NCI-H774 (cell line): ENCODE data around the gene ST7.
A peak's percentile ranks its signal among the peaks of the same experiment; 100 is the strongest.

Experiments
- DNase-seq: peaks from one replicate; lab custom pipeline; 2025; lab: John Stamatoyannopoulos, UW

The ST7 gene

GRCh38 chr7:117157241-117158209 lies 204.2 kb downstream of the ST7 start:
- no peak for DNase-seq

DNA sequence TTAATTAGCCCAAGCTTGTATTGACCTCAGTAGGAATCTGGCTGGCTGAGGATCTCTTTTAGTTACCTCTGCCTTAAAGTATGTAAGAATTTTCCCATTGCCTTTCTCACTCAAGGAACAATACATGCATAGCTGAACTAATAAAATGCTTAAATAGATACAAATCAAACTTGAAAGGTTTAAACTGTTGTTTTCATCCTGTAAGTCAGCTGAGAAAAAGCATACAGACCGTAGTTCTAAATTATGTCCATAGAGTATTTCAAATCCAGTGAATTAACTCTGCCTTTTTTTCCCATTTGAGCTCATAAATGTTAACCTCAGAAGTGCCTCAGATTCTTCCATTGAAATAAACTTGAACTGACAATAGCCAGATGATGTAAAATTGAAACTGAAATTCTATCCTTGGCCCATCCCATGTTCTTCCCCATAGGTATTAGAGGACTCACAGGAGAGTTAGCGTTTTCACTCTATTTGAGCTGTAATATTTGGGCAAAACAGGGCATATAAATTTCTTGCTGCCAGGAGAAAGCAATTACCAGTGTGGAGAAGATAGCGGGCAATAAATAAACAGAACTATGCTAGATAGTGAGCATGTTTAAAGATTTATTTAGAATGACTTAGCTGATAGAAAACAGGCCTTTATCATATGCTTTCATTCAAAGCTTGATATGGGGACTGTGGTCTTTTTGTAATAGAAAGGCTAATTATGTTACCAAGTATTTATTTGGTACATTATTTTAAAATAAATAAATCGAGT lies 205.8 kb downstream of the ST7 start:
- no peak for DNase-seq

GRCh38 chr7:117163101-117163500 lies 209.8 kb downstream of the ST7 start:
- DNase-seq: no peak

DNA sequence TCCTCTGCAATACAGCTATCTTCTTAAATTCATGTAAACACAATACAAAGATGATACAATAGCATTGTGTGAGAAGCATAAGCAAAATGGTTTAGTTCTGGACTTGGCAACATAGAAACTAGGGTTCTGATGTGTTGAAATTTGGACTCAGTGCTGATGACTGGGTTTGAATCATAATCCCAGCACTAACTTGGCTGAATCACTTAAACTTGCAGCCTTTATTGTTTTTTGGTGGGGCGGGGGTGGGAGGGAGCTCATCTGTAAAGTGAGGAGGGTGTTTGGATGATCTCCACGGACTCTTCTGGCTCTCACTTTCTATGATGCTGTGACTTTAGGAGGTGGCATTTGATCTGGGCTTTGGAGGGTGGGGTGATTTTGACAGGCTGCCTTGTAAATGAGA lies 211.3 kb downstream of the ST7 start:
- no peak for DNase-seq

- DNase-seq: no peak
Observed at GRCh38 chr7:117165656-117166055, 212.4 kb downstream of the ST7 start.

DNA sequence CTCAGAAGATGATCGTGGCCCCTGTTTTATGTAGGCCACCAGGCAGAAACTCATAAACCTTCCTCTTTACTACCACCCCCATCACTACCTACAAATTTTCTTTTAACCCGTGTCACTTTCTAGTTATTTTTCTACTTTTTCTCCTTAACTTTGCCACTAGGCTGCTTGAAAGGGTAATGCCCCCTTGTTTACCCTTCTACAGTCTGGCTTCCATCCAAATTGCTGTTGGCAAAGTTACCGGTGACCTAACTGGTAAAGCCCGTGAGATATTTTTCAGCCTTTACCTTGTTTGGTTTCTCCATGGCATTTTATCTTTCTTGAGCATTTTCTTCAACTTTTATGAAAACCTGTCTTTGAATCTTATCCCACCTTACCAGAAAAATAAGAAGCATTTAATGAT lies 216.6 kb downstream of the ST7 start:
- peak; percentile 24 for DNase-seq

DNA sequence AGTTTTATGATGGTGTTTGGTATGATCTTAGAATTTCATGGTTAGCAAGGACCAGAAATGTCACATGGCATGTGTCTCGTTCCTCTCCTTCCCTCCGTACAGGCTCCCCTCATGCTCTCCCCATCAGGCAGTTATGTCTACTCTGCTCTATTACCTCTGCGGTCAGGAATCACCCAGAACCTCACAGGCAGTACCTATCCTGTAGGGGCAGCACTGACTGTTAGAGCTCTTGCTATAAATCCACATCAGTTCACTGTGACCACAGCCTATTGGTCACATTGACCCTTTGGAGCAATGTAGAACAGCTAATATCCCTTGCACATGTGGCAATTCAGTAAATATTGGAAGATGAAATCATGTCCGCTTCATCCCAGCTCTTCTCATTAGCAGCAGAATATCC lies 217.8 kb downstream of the ST7 start:
- no peak for DNase-seq

DNA sequence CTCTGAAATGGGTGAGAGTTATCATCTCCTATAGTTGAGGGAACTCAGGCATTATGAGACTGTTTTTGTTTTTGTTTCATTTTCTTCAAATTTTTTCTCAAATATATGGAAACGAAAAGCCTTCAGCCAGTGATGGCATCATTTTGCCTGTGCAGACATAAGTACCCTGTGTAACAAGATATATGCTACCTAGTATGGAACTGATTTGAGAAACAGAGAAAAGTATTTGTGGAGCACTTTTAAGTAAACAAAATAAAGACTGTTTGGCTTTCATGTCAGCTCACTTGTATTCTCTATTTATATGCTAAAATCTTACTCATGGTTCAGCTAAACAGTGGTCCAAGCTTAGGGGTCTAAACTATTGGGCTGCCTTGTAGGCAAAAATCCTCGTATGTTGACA lies 219.0 kb downstream of the ST7 start:
- no peak for DNase-seq

DNA sequence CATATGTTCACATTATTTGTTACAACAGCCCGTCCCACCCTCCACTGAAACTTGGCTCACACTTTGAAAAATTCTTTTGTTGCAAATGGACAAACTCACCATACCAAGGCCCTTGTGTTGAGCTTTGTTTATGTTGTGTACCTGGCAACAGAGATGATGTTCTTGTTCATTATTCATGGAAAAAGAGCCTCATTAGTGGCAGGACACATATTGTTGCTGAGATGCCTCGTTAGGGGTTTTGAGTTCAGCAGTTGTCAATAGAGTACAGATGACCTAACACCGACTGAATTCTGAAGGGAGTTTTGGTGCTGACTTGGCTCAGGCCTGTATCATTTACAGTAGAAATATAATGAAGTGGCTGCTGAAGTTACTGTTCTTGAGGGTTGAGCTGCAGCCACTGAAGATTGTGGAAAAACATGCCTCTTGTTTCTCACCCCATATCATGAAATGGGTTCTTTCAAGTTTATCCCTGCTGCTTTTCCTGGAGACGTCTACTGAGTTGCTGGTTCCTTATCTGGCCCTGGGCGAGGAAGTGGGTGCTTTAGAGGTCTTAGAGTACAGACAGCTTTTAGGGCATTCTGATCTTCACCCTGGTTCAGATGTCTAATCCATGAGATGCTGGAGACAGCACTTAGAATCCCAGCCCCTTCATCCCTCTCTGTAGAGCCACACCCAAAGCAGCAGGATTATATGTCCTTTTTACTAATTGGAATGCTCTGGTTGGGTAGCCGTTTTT lies 219.9 kb downstream of the ST7 start:
- no peak for DNase-seq

- DNase-seq: no peak
Observed at GRCh38 chr7:117176206-117176605, 222.9 kb downstream of the ST7 start.

GRCh38 chr7:117178600-117178999 lies 225.3 kb downstream of the ST7 start:
- DNase-seq: no peak

GRCh38 chr7:117179701-117180100 lies 226.4 kb downstream of the ST7 start:
- DNase-seq: no peak

DNA sequence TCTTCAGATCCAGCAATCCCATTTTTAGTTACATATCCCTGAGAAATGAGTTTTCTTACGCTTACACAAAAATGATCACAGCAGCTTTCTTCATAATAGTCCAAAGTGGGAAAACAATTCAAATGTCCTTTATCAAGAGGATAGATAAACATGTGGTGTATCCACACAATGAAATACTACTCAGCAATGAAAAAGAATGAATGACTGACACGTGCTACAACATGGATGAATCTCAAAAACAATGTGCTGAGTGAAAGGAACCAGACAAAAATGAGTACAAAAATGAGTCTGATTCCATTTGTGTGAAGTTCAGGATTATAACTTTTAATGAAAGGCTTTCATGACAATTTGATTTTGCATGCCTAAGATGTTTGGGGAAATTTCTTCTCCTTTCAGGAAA lies 230.4 kb downstream of the ST7 start:
- no peak for DNase-seq

DNA sequence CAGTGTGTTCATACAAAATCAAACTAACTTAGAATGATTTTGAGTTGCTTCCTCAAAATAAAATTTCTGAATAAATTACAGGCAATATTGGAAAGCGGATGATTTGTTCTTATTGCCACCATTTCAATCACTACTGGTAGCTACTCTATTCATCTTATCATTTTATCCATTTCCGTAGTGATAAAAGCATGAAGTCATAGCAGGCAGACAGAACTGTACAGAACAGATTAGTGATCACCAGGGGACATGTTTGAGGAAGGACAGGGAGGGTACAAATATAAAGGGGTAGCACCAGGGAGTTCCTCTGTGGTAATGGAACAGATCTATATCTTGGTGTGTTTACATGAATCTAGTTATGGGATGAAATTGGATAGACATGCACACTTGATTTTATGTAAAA lies 231.1 kb downstream of the ST7 start:
- DNase-seq: no peak

- no peak for DNase-seq
Observed at GRCh38 chr7:117185124-117185523, 231.8 kb downstream of the ST7 start.

DNA sequence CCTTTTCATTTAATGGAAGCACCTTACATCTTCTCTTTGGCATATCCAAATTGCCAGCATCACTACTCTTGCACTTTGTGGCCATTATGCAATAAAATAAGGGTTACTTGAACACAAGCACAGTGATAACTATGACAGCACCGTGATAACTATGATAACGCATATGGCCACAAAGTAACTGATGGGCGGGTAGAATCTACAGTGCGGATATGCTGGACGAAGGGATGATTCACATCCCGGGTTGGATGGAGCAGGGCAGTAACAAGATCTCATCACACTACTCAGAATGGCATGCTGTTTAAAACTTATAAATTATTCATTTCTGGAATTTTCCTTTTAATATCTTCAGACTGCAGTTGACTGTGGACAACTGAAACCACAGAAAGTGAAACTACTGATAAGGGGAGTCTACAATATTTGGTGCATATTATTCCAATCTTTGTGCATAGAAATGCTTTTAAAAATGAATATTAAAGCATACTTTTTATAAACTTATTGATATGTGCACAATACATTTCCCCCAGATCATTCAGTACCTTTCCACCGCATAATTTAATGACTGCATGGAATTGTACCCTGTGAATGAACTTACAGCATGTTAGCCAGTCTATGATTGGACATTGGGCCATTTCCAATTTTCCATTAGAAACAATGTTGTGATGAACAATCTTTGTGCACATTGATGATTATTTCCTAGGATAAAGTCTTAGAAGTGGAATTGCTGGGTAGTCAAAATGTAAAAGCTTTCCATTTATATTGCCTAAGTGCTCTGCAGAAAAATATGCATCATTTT lies 233.1 kb downstream of the ST7 start:
- DNase-seq: no peak

GRCh38 chr7:117188376-117188775 lies 235.1 kb downstream of the ST7 start:
- no peak for DNase-seq

- DNase-seq: no peak
Observed at GRCh38 chr7:117188949-117189592, 235.8 kb downstream of the ST7 start.

DNA sequence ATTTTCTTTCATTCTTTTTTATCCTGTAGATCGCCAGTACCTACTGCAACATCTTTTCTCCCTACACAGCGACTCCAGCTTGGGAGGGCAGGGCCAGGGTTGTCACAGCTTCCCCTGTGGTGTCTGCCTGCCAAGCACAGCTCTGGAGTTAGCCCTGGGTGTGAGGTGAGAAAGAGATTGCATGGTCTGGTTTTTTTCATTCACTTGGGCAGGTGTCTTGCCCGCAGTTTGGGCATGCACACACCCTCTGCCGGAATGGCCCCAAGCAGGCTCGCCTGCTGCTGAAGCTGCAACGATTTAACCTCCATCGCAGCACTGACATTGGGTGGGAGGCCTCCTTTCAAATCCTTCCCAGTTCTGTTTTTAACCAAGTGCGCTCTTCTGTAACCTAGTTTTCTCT lies 236.8 kb downstream of the ST7 start:
- DNase-seq: no peak

DNA sequence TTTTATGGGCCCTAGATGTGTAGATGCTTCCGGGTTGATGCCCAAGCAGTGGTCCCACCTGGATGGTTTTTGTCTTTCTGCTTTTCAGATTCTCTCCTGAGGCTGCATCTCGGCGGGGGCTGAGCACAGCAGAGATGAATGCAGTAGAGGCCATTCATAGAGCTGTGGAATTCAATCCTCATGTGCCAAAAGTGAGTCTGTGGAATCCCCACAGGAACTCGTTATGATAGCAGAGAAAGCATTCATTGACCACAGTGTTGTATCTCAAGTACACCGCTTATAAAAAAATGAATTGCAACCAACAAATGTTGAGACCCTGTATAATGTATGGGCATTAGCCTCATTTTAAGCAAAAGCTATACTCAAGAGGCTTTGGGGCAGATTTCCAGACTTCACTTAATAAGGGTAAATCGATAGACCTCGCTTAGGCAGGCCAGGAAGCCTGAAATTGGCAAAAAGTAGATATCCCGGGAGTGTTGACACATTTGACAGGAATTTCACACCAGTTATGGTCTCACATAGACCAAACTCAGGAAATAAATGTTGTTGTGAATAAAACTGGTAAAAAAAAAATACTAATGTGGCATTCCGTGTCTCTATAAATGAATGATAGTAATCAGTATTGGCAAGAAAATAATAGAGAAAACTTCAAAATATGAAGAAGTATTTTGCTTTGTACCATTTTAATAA lies 237.6 kb downstream of the ST7 start:
- DNase-seq: no peak

- no peak for DNase-seq
Observed at GRCh38 chr7:117192108-117192507, 238.8 kb downstream of the ST7 start.
